GM23248 (cell line): ENCODE measurements around the gene PTPN20.

Source experiments
- EZH2 ChIP-seq: fragments of 200-600 bp; sonication (generic); IDR thresholded peaks from 2 replicates; pipeline ENCODE4 v1.6.1; 2018; ENCODE audit warnings: antibody characterized with exemption, mild to moderate bottlenecking; ENCODE audit not compliant: insufficient read depth, poor library complexity, severe bottlenecking
- EZH2phosphoT487 ChIP-seq: fragments of 200-600 bp; sonication (generic); IDR thresholded peaks from 2 replicates; pipeline ENCODE4 v1.6.1; 2018; ENCODE audit warnings: antibody characterized with exemption, moderate library complexity, mild to moderate bottlenecking, low read depth; ENCODE audit not compliant: insufficient read depth

DNA sequence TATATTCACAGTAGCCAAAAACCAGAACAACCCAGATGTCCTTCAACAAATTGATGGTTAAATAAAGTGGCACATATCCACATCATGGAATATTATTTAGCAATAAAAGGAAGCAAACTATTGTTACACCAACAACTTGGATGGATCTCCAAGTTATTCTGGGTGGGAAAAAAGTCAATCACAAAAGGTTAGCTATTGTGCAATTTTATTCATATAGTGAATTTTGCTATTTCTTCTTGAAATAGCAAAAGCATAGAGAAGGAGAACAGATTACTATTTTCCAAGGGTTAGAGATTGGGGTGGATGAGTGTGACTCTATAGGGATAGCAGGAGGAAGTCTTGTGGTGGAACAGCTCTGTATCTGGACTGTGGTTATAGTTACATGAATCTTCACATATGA is 87.0 kb downstream of the PTPN20 start:
- TF ChIP-seq EZH2 (no peak), EZH2phosphoT487 (no peak)
